KMS-11 (cell line): ENCODE results near the gene ATP5PB.

Experiments
- H2AFZ ChIP-seq: fragments of 200-600 bp; sonication (generic); 2 replicates; pipeline ENCODE4 v1.6.1; 2016; ENCODE audit warnings: antibody characterized with exemption, mixed run types, low read depth
- H3K27ac ChIP-seq: fragments of 200-600 bp; sonication (generic); 2 replicates; pipeline ENCODE4 v1.6.1; 2016; ENCODE audit warnings: mild to moderate bottlenecking, mixed run types
- H3K27me3 ChIP-seq: fragments of 200-600 bp; sonication (generic); 2 replicates; pipeline ENCODE4 v1.6.1; 2017; ENCODE audit warnings: mild to moderate bottlenecking, low read depth, mixed run types, moderate library complexity; ENCODE audit not compliant: insufficient read depth
- H3K36me3 ChIP-seq: fragments of 200-600 bp; sonication (generic); 2 replicates; pipeline ENCODE4 v1.6.1; 2017; ENCODE audit warnings: mild to moderate bottlenecking, mixed run types; ENCODE audit not compliant: insufficient read depth
- H3K4me1 ChIP-seq: fragments of 200-600 bp; sonication (generic); 2 replicates; pipeline ENCODE4 v1.6.1; 2016; ENCODE audit warnings: mild to moderate bottlenecking, low read depth, mixed run types; ENCODE audit not compliant: poor library complexity, severe bottlenecking
- H3K4me2 ChIP-seq: fragments of 200-600 bp; sonication (generic); 2 replicates; pipeline ENCODE4 v1.7.0; 2016; ENCODE audit warnings: mild to moderate bottlenecking, mixed run types
- H3K4me3 ChIP-seq: fragments of 200-600 bp; sonication (generic); IDR thresholded peaks from 2 replicates; pipeline ENCODE4 v1.6.1; 2017; ENCODE audit warnings: low read depth, low read length, mixed read lengths; ENCODE audit not compliant: insufficient read depth
- H3K79me2 ChIP-seq: fragments of 200-600 bp; sonication (generic); 2 replicates; pipeline ENCODE4 v1.6.1; 2016; ENCODE audit warnings: low read depth, mixed run types; ENCODE audit not compliant: insufficient read depth
- H3K9ac ChIP-seq: fragments of 200-600 bp; sonication (generic); 2 replicates; pipeline ENCODE4 v1.6.1; 2016; ENCODE audit warnings: mild to moderate bottlenecking, mixed run types
- H4K20me1 ChIP-seq: fragments of 200-600 bp; sonication (generic); 2 replicates; pipeline ENCODE4 v1.6.1; 2016; ENCODE audit warnings: mild to moderate bottlenecking, mixed run types; ENCODE audit not compliant: insufficient read depth
- TF ChIP-seq, protein P1 (sequence below): fragments of 200-600 bp; sonication (generic); conservative IDR thresholded peaks from 2 replicates; pipeline ENCODE4 v1.6.1; 2017; ENCODE audit warnings: low read depth, mild to moderate bottlenecking, antibody characterized with exemption, low read length, moderate library complexity, mixed read lengths

The ATP5PB gene

DNA sequence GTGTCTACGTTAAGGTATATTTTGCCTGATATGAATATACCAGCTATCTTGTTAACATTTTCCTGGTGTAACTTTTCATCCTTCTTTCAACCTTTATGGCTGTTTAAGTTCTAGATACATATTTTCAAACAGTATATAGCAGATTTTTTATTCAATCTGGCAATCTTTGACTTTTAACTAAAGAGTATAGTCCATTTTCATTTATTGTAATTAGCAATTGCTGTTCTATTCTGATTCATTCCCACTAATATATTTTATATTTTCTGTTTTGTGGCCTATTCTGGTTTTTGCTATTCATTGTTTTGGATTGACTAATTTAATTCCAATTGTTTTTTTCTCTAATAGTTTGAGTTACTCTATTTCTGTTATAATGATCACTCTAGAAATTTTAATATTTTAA is 17.2 kb downstream of the ATP5PB start:
- Histone ChIP-seq H3K4me3 (no peak overlapping the region), H3K36me3 (no peaks in the 10 kb centered on the region), H4K20me1 (no peaks in the 10 kb centered on the region), H3K27me3 (no peaks in the 10 kb centered on the region), H3K4me1 (no peaks in the 10 kb centered on the region), H2AFZ (no peak overlapping the region), H3K27ac (no peak overlapping the region), H3K4me2 (no peak overlapping the region), H3K9ac (no peak overlapping the region), H3K79me2 (no peaks in the 10 kb centered on the region)
- TF ChIP-seq, protein P1, sequence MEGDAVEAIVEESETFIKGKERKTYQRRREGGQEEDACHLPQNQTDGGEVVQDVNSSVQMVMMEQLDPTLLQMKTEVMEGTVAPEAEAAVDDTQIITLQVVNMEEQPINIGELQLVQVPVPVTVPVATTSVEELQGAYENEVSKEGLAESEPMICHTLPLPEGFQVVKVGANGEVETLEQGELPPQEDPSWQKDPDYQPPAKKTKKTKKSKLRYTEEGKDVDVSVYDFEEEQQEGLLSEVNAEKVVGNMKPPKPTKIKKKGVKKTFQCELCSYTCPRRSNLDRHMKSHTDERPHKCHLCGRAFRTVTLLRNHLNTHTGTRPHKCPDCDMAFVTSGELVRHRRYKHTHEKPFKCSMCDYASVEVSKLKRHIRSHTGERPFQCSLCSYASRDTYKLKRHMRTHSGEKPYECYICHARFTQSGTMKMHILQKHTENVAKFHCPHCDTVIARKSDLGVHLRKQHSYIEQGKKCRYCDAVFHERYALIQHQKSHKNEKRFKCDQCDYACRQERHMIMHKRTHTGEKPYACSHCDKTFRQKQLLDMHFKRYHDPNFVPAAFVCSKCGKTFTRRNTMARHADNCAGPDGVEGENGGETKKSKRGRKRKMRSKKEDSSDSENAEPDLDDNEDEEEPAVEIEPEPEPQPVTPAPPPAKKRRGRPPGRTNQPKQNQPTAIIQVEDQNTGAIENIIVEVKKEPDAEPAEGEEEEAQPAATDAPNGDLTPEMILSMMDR, result no peak

DNA sequence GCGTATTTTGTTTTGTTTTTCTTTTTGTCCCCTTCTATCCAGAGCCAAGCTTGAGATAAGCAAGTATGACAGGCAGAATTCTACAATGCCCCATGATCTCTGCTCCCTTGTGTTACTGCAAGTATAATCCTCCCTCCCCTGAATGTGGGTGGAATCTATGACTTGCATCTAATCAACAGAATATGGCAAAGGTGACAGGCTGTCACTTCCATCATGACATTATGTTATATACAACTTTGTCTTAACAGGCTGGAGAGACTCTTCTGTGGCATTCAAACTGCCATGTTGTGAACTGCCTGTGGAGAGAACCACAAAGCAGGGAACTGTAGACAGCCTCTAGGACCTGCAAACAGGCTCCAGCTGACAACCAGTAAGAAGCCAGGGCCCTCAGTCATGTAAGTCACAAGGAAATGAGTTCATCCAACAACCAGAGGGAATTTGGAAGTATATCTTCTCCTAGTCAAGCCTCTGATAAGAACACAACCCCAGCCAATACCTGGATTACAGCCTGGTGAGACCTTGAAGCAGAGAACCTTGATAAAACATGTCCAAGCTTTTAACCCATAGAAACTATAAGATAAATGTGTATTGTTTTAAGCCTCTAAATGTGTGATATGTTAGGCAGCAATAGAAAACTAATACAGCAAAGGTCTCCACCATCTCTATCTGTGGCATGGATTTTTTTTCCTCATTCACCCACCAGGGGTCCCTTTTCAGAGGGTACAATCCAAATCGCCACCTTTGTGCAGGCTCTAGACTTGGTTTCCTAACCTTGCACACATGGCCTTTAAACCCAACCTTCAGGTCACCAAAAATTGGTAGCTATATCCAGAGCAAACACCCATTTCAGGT is 18.8 kb downstream of the ATP5PB start:
- Histone ChIP-seq H4K20me1 (no peaks in the 10 kb centered on the region), H3K36me3 (no peaks in the 10 kb centered on the region), H3K27ac (no peak overlapping the region), H3K9ac (no peak overlapping the region), H3K4me2 (no peak overlapping the region), H3K4me3 (no peak overlapping the region), H2AFZ (no peak overlapping the region), H3K79me2 (no peaks in the 10 kb centered on the region), H3K27me3 (no peaks in the 10 kb centered on the region), H3K4me1 (no peaks in the 10 kb centered on the region)
- TF ChIP-seq, protein P1, result no peak

DNA sequence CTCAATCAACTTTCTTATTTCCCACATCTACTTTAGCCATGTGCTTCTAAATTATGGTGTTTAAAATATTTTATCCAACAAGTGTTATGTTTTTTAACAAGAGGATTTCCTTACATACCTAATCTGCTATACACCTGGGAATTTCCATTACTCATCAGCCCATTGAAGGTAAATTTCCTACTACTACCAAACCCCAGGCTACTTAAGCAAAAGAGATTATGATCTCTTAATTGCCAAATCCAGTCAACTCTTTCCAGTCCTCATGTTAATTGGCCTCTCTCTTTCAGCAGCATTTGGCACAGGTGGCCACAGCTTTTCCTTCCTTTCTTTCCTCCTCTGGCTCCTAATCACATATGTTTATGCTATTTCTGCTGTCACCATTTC is 19.4 kb downstream of the ATP5PB start:
- no peak overlapping the region for H2AFZ ChIP-seq
- no peak overlapping the region for H3K4me3 ChIP-seq
- H3K4me1 ChIP-seq, result no peaks in the 10 kb centered on the region
- H3K79me2 ChIP-seq, result no peaks in the 10 kb centered on the region
- H3K27me3 ChIP-seq, result no peaks in the 10 kb centered on the region
- TF ChIP-seq, protein P1, result no peak
- H3K4me2 ChIP-seq, result no peak overlapping the region
- no peaks in the 10 kb centered on the region for H4K20me1 ChIP-seq
- no peak overlapping the region for H3K9ac ChIP-seq
- H3K27ac ChIP-seq, result no peak overlapping the region
- H3K36me3 ChIP-seq, result no peaks in the 10 kb centered on the region

DNA sequence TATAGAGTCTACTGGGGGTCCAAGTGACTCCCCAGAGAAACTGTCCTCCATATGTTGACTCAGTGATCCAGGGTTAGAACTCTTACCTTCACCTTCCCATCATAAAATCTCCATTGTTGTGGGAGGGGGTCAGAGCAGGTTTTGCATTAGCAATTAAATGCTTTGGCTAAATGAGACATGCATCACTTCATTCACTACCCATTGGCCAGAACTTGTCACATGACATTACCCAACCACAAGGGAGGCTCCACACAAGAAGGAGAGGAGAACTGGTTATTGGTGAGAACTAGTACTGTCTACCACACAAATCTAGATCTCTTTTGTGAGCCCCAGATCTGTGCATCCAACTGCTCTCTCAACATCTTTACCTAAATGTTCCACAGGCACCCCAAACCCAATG is 20.3 kb downstream of the ATP5PB start:
- H3K4me3 ChIP-seq, result no peak overlapping the region
- TF ChIP-seq, protein P1, result no peak
- H4K20me1 ChIP-seq, result no peaks in the 10 kb centered on the region
- H2AFZ ChIP-seq, result no peak overlapping the region
- no peak overlapping the region for H3K4me2 ChIP-seq
- H3K27ac ChIP-seq, result no peak overlapping the region
- no peaks in the 10 kb centered on the region for H3K36me3 ChIP-seq
- no peaks in the 10 kb centered on the region for H3K79me2 ChIP-seq
- no peak overlapping the region for H3K9ac ChIP-seq
- no peaks in the 10 kb centered on the region for H3K27me3 ChIP-seq
- no peaks in the 10 kb centered on the region for H3K4me1 ChIP-seq
